Mesendoderm (in vitro differentiated cells): ENCODE results near the gene AGAP1.
A peak's percentile ranks its signal among the peaks of the same experiment; 100 is the strongest.

Experiments used
- DNase-seq: peaks from one replicate; pipeline ENCODE4 v3.0.0; 2013
- H2AK5ac ChIP-seq: 2 replicates; pipeline ENCODE4 v1.6.1; 2013; ENCODE audit warnings: low read length, inconsistent platforms
- H2BK120ac ChIP-seq: 2 replicates; pipeline ENCODE4 v1.6.1; 2013; ENCODE audit warnings: low read depth, mild to moderate bottlenecking, low read length, moderate library complexity, mixed read lengths
- H2BK15ac ChIP-seq: replicated peaks from 2 replicates; pipeline ENCODE4 v1.6.1; 2013; ENCODE audit warnings: low read depth, mild to moderate bottlenecking, moderate library complexity
- H2BK5ac ChIP-seq: 2 replicates; pipeline ENCODE4 v1.6.1; 2013; ENCODE audit warnings: low read length, inconsistent platforms
- H3K18ac ChIP-seq: 2 replicates; pipeline ENCODE4 v1.6.1; 2013; ENCODE audit warnings: mild to moderate bottlenecking, low read length, mixed read lengths
- H3K23ac ChIP-seq: one replicate; pipeline ENCODE4 v1.6.1; 2013; ENCODE audit warnings: low read length
- H3K27ac ChIP-seq: 2 replicates; pipeline ENCODE4 v1.5.1; 2013; ENCODE audit warnings: low read depth, mild to moderate bottlenecking, inconsistent platforms, low read length, moderate library complexity
- H3K27me3 ChIP-seq: 2 replicates; pipeline ENCODE4 v1.6.1; 2013; ENCODE audit warnings: low read length, control low read depth, mild to moderate bottlenecking, inconsistent platforms; ENCODE audit not compliant: insufficient read depth, poor library complexity
- H3K36me3 ChIP-seq: 2 replicates; pipeline ENCODE4 v1.6.1; 2013; ENCODE audit warnings: low read length, inconsistent platforms; ENCODE audit not compliant: control insufficient read depth, insufficient read depth
- H3K4ac ChIP-seq: one replicate; pipeline ENCODE4 v1.6.1; 2013; ENCODE audit warnings: low read depth, mild to moderate bottlenecking, low read length, moderate library complexity
- H3K4me1 ChIP-seq: 2 replicates; pipeline ENCODE4 v1.6.1; 2013; ENCODE audit warnings: low read depth, low read length, inconsistent platforms; ENCODE audit not compliant: control insufficient read depth
- H3K4me2 ChIP-seq: 2 replicates; pipeline ENCODE4 v1.6.1; 2013; ENCODE audit warnings: low read length
- H3K4me3 ChIP-seq: 2 replicates; pipeline ENCODE4 v1.5.1; 2013; ENCODE audit warnings: mild to moderate bottlenecking, low read length
- H3K56ac ChIP-seq: one replicate; pipeline ENCODE4 v1.6.1; 2013; ENCODE audit warnings: low read length
- H3K79me1 ChIP-seq: 2 replicates; pipeline ENCODE4 v1.6.1; 2013; ENCODE audit warnings: low read length, inconsistent platforms
- H3K79me2 ChIP-seq: 2 replicates; pipeline ENCODE4 v1.6.1; 2013; ENCODE audit warnings: mild to moderate bottlenecking, low read length; ENCODE audit not compliant: control insufficient read depth, insufficient read depth
- H3K9ac ChIP-seq: 2 replicates; pipeline ENCODE4 v1.6.1; 2013; ENCODE audit warnings: low read length, inconsistent platforms
- H4K5ac ChIP-seq: one replicate; pipeline ENCODE4 v1.6.1; 2013; ENCODE audit warnings: low read length
- H4K8ac ChIP-seq: one replicate; pipeline ENCODE4 v1.6.1; 2013; ENCODE audit warnings: low read depth, mild to moderate bottlenecking, control low read depth, low read length, moderate library complexity
- WGBS: extraction: QIAGEN DNeasy Blood & Tissue Kit; methylation state at CpG from one replicate; pipeline ENCODE4 v1.1.7; 2013; ENCODE audit warnings: low lambda C conversion rate, missing lambda C conversion rate; ENCODE audit not compliant: insufficient coverage; ENCODE audit errors: extremely low coverage; 5-methylcytosine and 5-hydroxymethylcytosine counted together

The AGAP1 gene

DNA sequence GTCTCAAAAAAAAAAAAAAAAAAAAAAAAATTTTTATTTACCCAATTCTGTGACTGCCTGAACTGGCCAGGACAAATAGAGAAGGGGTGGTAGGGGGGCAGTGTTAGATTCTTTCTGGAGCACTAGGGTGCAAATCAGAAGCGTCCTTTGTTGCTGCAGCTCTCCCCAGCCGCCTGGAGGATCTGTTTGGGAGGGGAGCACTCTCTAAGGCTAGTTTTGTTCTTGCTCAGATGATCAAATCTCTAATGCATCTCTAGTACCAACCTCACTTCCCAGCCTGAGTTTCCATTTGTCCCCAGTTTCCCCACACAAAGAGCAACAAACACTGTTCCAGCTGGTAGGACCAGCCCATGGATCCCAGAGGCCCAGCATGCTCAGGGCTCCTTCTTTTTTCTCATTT lies 591.4 kb downstream of the AGAP1 start:
- H3K56ac ChIP-seq: no peak overlapping the region
- no peak overlapping the region for H3K27ac ChIP-seq

DNA sequence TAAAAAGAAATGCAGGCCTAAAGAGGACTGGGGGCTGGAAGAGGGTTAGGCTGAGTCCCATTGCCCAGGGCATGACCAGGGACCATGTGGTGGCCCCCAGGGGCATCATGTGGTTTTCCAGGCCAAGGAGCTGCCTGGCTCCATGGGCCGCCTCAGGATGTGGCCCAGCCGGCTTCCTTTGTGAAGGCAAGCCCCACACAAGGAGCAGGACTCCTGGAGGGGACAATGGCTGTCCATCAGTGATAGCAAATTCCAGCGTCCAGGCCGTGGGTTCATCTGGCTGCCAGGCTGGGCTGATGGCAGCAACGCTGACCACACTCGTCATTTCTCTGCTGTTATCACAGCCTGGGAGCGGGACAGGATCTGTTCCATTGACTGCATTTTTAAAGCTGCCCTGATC lies 591.8 kb downstream of the AGAP1 start:
- Histone ChIP-seq H3K56ac (no peak overlapping the region), H3K4ac (no peak overlapping the region), H4K8ac (no peak overlapping the region), H2BK15ac (no peak overlapping the region), H2BK5ac (no peak overlapping the region), H3K27me3 (no peaks in the 10 kb centered on the region), H3K79me1 (no peaks in the 10 kb centered on the region), H3K79me2 (no peaks in the 10 kb centered on the region), H2BK120ac (no peak overlapping the region), H3K4me2 (no peak overlapping the region), H3K4me3 (no peak overlapping the region), H3K36me3 (no peaks in the 10 kb centered on the region), H3K4me1 (peaks cover 3% of the 10 kb centered on the region), H3K27ac (no peak overlapping the region), H3K23ac (no peak overlapping the region), H3K9ac (no peak overlapping the region), H2AK5ac (no peak overlapping the region), H4K5ac (no peak overlapping the region), H3K18ac (peak overlapping the region; percentile 5)
- no CpG with 5 or more reads among the region's 7 CpGs for WGBS
- peak; percentile 61 for DNase-seq

More for the DNA sequence above, 591.4 kb downstream of the AGAP1 start:
- no peak overlapping the region for H2BK120ac ChIP-seq
- no peak overlapping the region for H2BK15ac ChIP-seq
- H3K27me3 ChIP-seq: no peaks in the 10 kb centered on the region
- peaks cover 3% of the 10 kb centered on the region for H3K4me1 ChIP-seq
- no peak overlapping the region for H2BK5ac ChIP-seq
- no peak overlapping the region for H3K9ac ChIP-seq
- no peak overlapping the region for H4K8ac ChIP-seq
- WGBS: no CpG with 5 or more reads among the region's 2 CpGs
- H4K5ac ChIP-seq: no peak overlapping the region
- H3K4me2 ChIP-seq: no peak overlapping the region
- DNase-seq: no peak
- peak overlapping the region; percentile 5 for H3K18ac ChIP-seq
- H3K4me3 ChIP-seq: no peak overlapping the region
- H2AK5ac ChIP-seq: no peak overlapping the region
- peak overlapping the region; percentile 18 for H3K4ac ChIP-seq
- H3K79me2 ChIP-seq: no peaks in the 10 kb centered on the region
- no peaks in the 10 kb centered on the region for H3K36me3 ChIP-seq
- no peak overlapping the region for H3K23ac ChIP-seq
- H3K79me1 ChIP-seq: no peaks in the 10 kb centered on the region

DNA sequence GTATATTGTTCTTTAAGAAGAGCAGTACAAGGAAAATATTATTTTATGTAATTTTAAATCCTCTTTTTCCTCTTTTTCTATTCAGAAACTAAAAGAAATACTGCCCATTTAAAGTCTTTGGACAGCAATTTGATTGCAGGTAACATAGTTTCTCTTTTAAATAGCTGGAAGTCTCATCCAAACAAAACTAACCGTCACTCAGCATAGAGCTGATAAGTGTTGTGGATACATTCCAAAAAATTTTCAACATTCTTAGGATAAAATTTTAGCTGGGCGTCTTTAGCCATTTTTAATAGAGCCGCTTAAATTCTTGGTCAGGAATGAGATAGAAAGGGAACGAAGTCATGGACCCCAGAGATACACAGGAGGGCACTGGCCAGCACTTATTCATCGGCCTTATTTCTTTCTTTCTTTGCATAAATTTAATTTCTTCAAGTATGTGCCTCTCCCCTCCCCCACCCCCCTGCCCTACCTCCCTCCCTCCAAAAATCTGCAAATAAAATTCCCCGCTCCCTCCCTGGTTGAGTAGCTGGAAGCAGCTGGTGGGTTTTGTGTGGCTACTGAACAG lies 592.6 kb downstream of the AGAP1 start:
- H3K9ac ChIP-seq: no peak overlapping the region
- no peak overlapping the region for H2BK5ac ChIP-seq
- no peaks in the 10 kb centered on the region for H3K79me2 ChIP-seq
- H3K4me1 ChIP-seq: peaks cover 3% of the 10 kb centered on the region
- H2BK120ac ChIP-seq: no peak overlapping the region
- no peaks in the 10 kb centered on the region for H3K27me3 ChIP-seq
- H4K8ac ChIP-seq: no peak overlapping the region
- H3K36me3 ChIP-seq: no peaks in the 10 kb centered on the region
- WGBS: no CpG with 5 or more reads among the region's 6 CpGs
- H3K23ac ChIP-seq: no peak overlapping the region
- H3K4me2 ChIP-seq: no peak overlapping the region
- peak overlapping the region; percentile 39 for H3K27ac ChIP-seq
- no peaks in the 10 kb centered on the region for H3K79me1 ChIP-seq
- H3K56ac ChIP-seq: no peak overlapping the region
- no peak overlapping the region for H3K4me3 ChIP-seq
- H2BK15ac ChIP-seq: no peak overlapping the region
- no peak overlapping the region for H4K5ac ChIP-seq
- no peak for DNase-seq
- H2AK5ac ChIP-seq: no peak overlapping the region
- H3K4ac ChIP-seq: peak overlapping the region; percentile 74
- H3K18ac ChIP-seq: peak overlapping the region; percentile 86

GRCh38 chr2:236086971-236087465 lies 593.2 kb downstream of the AGAP1 start:
- no CpG with 5 or more reads among the region's 8 CpGs for WGBS
- Histone ChIP-seq H3K23ac (no peak overlapping the region), H4K5ac (no peak overlapping the region), H3K4me2 (no peak overlapping the region), H3K79me1 (no peaks in the 10 kb centered on the region), H3K36me3 (no peaks in the 10 kb centered on the region), H3K9ac (no peak overlapping the region), H3K4me3 (no peak overlapping the region), H3K4me1 (peaks cover 3% of the 10 kb centered on the region), H2BK120ac (no peak overlapping the region), H3K27me3 (no peaks in the 10 kb centered on the region), H3K27ac (peak overlapping the region; percentile 39), H4K8ac (no peak overlapping the region), H2AK5ac (no peak overlapping the region), H3K4ac (peak overlapping the region; percentile 74), H3K18ac (peak overlapping the region; percentile 86), H3K56ac (peak overlapping the region; percentile 17), H3K79me2 (no peaks in the 10 kb centered on the region), H2BK5ac (no peak overlapping the region), H2BK15ac (no peak overlapping the region)
- DNase-seq: peak; percentile 50

DNA sequence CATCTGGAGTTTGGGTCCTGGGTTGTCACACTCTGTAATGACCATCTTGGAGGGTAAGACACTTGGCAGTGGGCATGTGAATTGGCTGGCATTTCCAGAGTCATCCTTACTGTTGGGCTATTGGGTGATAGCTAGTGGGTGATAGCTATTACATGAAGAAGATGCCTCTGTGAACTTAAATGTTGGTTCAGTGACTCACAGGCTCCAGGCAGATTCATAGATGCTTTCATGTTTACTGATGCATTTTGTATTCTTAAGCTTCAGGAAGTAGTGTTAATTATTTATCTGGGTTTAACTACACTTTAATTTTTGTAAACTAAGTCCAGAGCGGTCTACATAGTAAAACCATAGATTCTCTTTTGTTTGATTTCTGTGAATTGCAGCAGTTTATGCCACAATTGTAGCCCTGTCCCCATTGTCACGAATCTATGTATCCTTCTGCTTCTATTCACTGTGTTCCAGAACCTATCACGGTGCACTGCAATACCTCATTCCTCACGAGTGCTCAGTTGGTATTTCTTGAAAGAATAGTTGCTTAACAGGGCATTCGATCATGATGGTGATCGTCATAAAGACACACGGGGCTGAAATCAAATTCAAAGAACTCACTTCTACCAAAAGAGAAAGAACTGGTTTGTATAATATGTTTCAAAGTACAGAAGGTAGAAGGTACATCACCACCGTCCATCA lies 594.7 kb downstream of the AGAP1 start:
- no peak for DNase-seq
- Histone ChIP-seq H3K4me3 (no peak overlapping the region), H3K79me2 (no peaks in the 10 kb centered on the region), H2AK5ac (no peak overlapping the region), H3K36me3 (no peaks in the 10 kb centered on the region), H3K23ac (no peak overlapping the region), H3K56ac (no peak overlapping the region), H3K4me2 (no peak overlapping the region), H2BK120ac (no peak overlapping the region), H3K27ac (no peak overlapping the region), H2BK5ac (no peak overlapping the region), H3K4ac (no peak overlapping the region), H4K8ac (no peak overlapping the region), H2BK15ac (no peak overlapping the region), H3K79me1 (no peaks in the 10 kb centered on the region), H3K27me3 (no peaks in the 10 kb centered on the region), H3K4me1 (peaks cover 3% of the 10 kb centered on the region), H4K5ac (no peak overlapping the region), H3K18ac (no peak overlapping the region), H3K9ac (no peak overlapping the region)
- WGBS: no CpG with 5 or more reads among the region's 8 CpGs
